Sigmoid colon (tissue), 4 donors: ENCODE results near the gene EHD4.

Experiments used
- CTCF ChIP-seq, 4 experiments: fragments of 450-650 bp in 3 of 4; fragments of 200-600 bp in 1 of 4; IDR thresholded peaks; one replicate each; pipeline ENCODE4 v1.5.1; 2016 to 2019; ENCODE audit warnings: antibody characterized with exemption in 4 of 4, mild to moderate bottlenecking in 3 of 4, moderate library complexity in 2 of 4
- EP300 ChIP-seq, 4 donors: sonication (generic); formaldehyde crosslinking; IDR thresholded peaks; one replicate each; pipeline ENCODE4 v1.6.1; 2017; ENCODE audit warnings: antibody characterized with exemption in 4 of 4
- POLR2AphosphoS5 ChIP-seq, 4 donors: sonication (generic); formaldehyde crosslinking; IDR thresholded peaks; one replicate each; pipeline ENCODE4 v1.6.1; 2017; ENCODE audit warnings: antibody characterized with exemption in 4 of 4

- no peak for TF ChIP-seq POLR2AphosphoS5 (IDR thresholded peaks at IDR 0.05)
- TF ChIP-seq CTCF (IDR thresholded peaks at IDR 0.05), result no peak
- TF ChIP-seq EP300 (IDR thresholded peaks at IDR 0.05), result no peak
These were observed 5.4 kb downstream of the EHD4 start for GRCh38 chr15:41966920-41967465.
